NB4 (cell line): Measurements from ENCODE around the gene MLEC.

Experiments
- DNase-seq: peaks from one replicate; pipeline ENCODE4 v3.0.0; 2010; ENCODE audit warnings: low read depth
- H3K4me3 ChIP-seq: one replicate; pipeline ENCODE4 v1.5.1; 2011; ENCODE audit warnings: mild to moderate bottlenecking, low read depth, low read length, moderate library complexity
- CTCF ChIP-seq: IDR thresholded peaks from one replicate; pipeline ENCODE4 v1.5.1; 2012; ENCODE audit warnings: low read depth, low read length
- MAX ChIP-seq: IDR thresholded peaks from 2 replicates; pipeline ENCODE4 v1.6.1; 2011; ENCODE audit warnings: low read depth, low read length
- MYC ChIP-seq: IDR thresholded peaks from 2 replicates; pipeline ENCODE4 v1.6.1; 2011; ENCODE audit warnings: low read depth, low read length
- POLR2A ChIP-seq: IDR thresholded peaks from 2 replicates; pipeline ENCODE4 v1.6.1; 2011; ENCODE audit warnings: mild to moderate bottlenecking; ENCODE audit not compliant: insufficient read length; ENCODE audit errors: extremely low read depth

Gene MLEC

GRCh38 chr12:120674097-120674636, 12.8 kb upstream of the MLEC start:
- TF ChIP-seq POLR2A (no peak), MYC (no peak), MAX (no peak), CTCF (no peak)
- no peak for DNase-seq
- no peak overlapping the region for H3K4me3 ChIP-seq

GRCh38 chr12:120677765-120678473, 9.0 kb upstream of the MLEC start:
- H3K4me3 ChIP-seq = no peak overlapping the region
- DNase-seq = peak; percentile 95
- no peak for TF ChIP-seq MYC
- TF ChIP-seq MAX = no peak
- TF ChIP-seq CTCF = no peak

GRCh38 chr12:120678572-120678971, 8.4 kb upstream of the MLEC start:
- DNase-seq = peak; percentile 67
- no peak overlapping the region for H3K4me3 ChIP-seq
- TF ChIP-seq MYC (no peak), CTCF (no peak), POLR2A (no peak), MAX (no peak)

GRCh38 chr12:120680165-120680738, 6.7 kb upstream of the MLEC start:
- no peak for DNase-seq
- no peak for TF ChIP-seq MYC
- no peak for TF ChIP-seq POLR2A
- no peak overlapping the region for H3K4me3 ChIP-seq

- H3K4me3 ChIP-seq = no peak overlapping the region
- TF ChIP-seq MYC = no peak
- TF ChIP-seq CTCF = no peak
- no peak for TF ChIP-seq MAX
- TF ChIP-seq POLR2A = no peak
- peak; percentile 70 for DNase-seq
These were observed 2.4 kb upstream of the MLEC start for GRCh38 chr12:120684523-120684932.

GRCh38 chr12:120685522-120685921, 1.4 kb upstream of the MLEC start:
- H3K4me3 ChIP-seq = peak overlapping the region; percentile 84
- TF ChIP-seq MYC (no peak), MAX (no peak), CTCF (no peak), POLR2A (no peak)

More at GRCh38 chr12:120685522-120685921, 1.4 kb upstream of the MLEC start:
- peak; percentile 36 for DNase-seq
